Endothelial cell of umbilical vein (primary cell): ENCODE results near the gene SENP8. TPM values are rescaled to one million over a fixed set of nuclear protein-coding genes. Genes with fewer than 3 reads are reported as not detected.

Source experiments
- BruUV-seq: library from RNA; stranded (reverse); fragments of 400-500 nt; replicated peaks from 2 replicates; lab custom pipeline; 2021; lab: Mats Ljungman, UMichigan
- CTCF ChIA-PET: fragments of 300-600, 350-600 bp; sonication (Branson Sonifier 250); formaldehyde crosslinking; loops from one replicate; lab custom pipeline; 2021; ENCODE audit warnings: antibody characterized with exemption, inconsistent platforms; lab: Charles Lee
- POLR2A ChIA-PET: fragments of 300-600, 350-600 bp; sonication (Branson Sonifier 250); formaldehyde crosslinking; loops from one replicate; lab custom pipeline; 2021; ENCODE audit warnings: antibody characterized with exemption, inconsistent platforms; lab: Charles Lee
- DNase-seq: peaks from one replicate; pipeline ENCODE4 v3.0.0-alpha.2; 2011; ENCODE audit warnings: low read depth, low spot score
- FAIRE-seq: peaks from 2 replicates; lab custom pipeline; 2011; peaks lifted over from hg19 to GRCh38; lab: Jason Lieb, UNC
- H2AFZ ChIP-seq: 2 replicates; pipeline ENCODE4 v1.6.0; 2012; ENCODE audit warnings: low read depth, low read length, control low read depth, inconsistent platforms
- H3K27ac ChIP-seq: 2 replicates; pipeline ENCODE4 v1.5.1; 2011; ENCODE audit warnings: low read depth, mild to moderate bottlenecking, control low read depth, low read length, moderate library complexity; ENCODE audit not compliant: insufficient read depth
- H3K27me3 ChIP-seq, 2 experiments: 2 replicates each; pipeline versions ENCODE4 v1.6.0 to v1.6.1; 2011; ENCODE audit warnings: low read length in 2 of 2, mixed read lengths in 1 of 2; ENCODE audit not compliant: control insufficient read depth in 2 of 2, insufficient read depth in 2 of 2
- H3K36me3 ChIP-seq, 2 experiments: 2 replicates in 1 of 2; 3 replicates in 1 of 2; pipeline ENCODE4 v1.5.1; 2011; ENCODE audit warnings: low read length in 2 of 2, mild to moderate bottlenecking in 1 of 2, moderate library complexity in 1 of 2; ENCODE audit not compliant: control insufficient read depth in 2 of 2, insufficient read depth in 2 of 2; ENCODE audit errors: extremely low read depth in 1 of 2
- H3K4me1 ChIP-seq: 3 replicates; pipeline ENCODE4 v1.5.1; 2011; ENCODE audit warnings: mild to moderate bottlenecking, low read length; ENCODE audit not compliant: control insufficient read depth, insufficient read depth; ENCODE audit errors: extremely low read depth
- H3K4me2 ChIP-seq: 2 replicates; pipeline ENCODE4 v1.6.1; 2011; ENCODE audit warnings: low read length, control low read depth, mixed read lengths; ENCODE audit not compliant: insufficient read depth
- H3K4me3 ChIP-seq, 3 experiments: fragments of 200-600 bp in 1 of 3; sonication (generic), shearing (Covaris generic) in 1 of 3; replicated peaks in 1 of 3; 2 replicates each; pipeline ENCODE4 v1.5.1; 2011 to 2016; ENCODE audit warnings: control low read depth in 3 of 3, low read length in 3 of 3, mild to moderate bottlenecking in 2 of 3, inconsistent platforms in 1 of 3, low read depth in 1 of 3, moderate library complexity in 1 of 3; ENCODE audit not compliant: insufficient read depth in 1 of 3
- H3K79me2 ChIP-seq: 2 replicates; pipeline ENCODE4 v1.6.0; 2012; ENCODE audit warnings: low read length, inconsistent platforms; ENCODE audit not compliant: control insufficient read depth, insufficient read depth
- H3K9ac ChIP-seq: replicated peaks from 2 replicates; pipeline ENCODE3; 2011; ENCODE audit warnings: low read length, control low read depth; ENCODE audit not compliant: insufficient read depth; ENCODE audit errors: extremely low read depth
- H3K9me1 ChIP-seq: replicated peaks from 3 replicates; pipeline ENCODE4 v1.6.0; 2011; ENCODE audit warnings: mild to moderate bottlenecking, low read length; ENCODE audit not compliant: control insufficient read depth, insufficient read depth; ENCODE audit errors: extremely low read depth
- H3K9me3 ChIP-seq: replicated peaks from 2 replicates; pipeline ENCODE4 v1.5.1; 2012; ENCODE audit warnings: low read length, inconsistent platforms; ENCODE audit not compliant: control insufficient read depth, insufficient read depth
- H4K20me1 ChIP-seq: replicated peaks from 2 replicates; pipeline ENCODE3; 2011; ENCODE audit warnings: mild to moderate bottlenecking, low read length; ENCODE audit not compliant: control insufficient read depth, insufficient read depth; ENCODE audit errors: extremely low read depth
- CTCF ChIP-seq, 2 donors: IDR thresholded peaks; 1 replicate in 1 of 2; 2 replicates in 1 of 2; pipeline ENCODE4 v1.5.1; 2011; ENCODE audit warnings: low read length in 2 of 2, mild to moderate bottlenecking in 2 of 2, moderate library complexity in 2 of 2, control low read depth in 1 of 2, inconsistent platforms in 1 of 2, low read depth in 1 of 2; ENCODE audit not compliant: insufficient read depth in 1 of 2; ENCODE audit errors: extremely low read depth in 1 of 2
- EZH2 ChIP-seq: IDR thresholded peaks from 2 replicates; pipeline ENCODE4 v1.6.1; 2012; ENCODE audit warnings: borderline replicate concordance, low read depth, mild to moderate bottlenecking, moderate library complexity, low read length, inconsistent platforms; ENCODE audit not compliant: severe bottlenecking
- FOS ChIP-seq: IDR thresholded peaks from 2 replicates; pipeline ENCODE4 v1.6.1; 2011; ENCODE audit warnings: mild to moderate bottlenecking, low read length, moderate library complexity, borderline replicate concordance; ENCODE audit not compliant: insufficient read depth
- GATA2 ChIP-seq: IDR thresholded peaks from 2 replicates; pipeline ENCODE4 v1.7.0; 2011; ENCODE audit warnings: low read depth, mild to moderate bottlenecking, moderate library complexity, mixed read lengths, low read length; ENCODE audit not compliant: insufficient read length, insufficient read depth
- JUN ChIP-seq: IDR thresholded peaks from 2 replicates; pipeline ENCODE4 v1.6.1; 2011; ENCODE audit warnings: borderline replicate concordance, low read depth; ENCODE audit not compliant: insufficient read length, insufficient read depth
- MAX ChIP-seq: IDR thresholded peaks from 2 replicates; pipeline ENCODE4 v1.6.1; 2011; ENCODE audit not compliant: insufficient read depth, insufficient read length
- MYC ChIP-seq: IDR thresholded peaks from one replicate; pipeline ENCODE4 v1.6.1; 2011; ENCODE audit warnings: mild to moderate bottlenecking, low read depth, low read length
- POLR2A ChIP-seq: IDR thresholded peaks from 2 replicates; pipeline ENCODE4 v1.6.1; 2012; ENCODE audit warnings: low read depth, mild to moderate bottlenecking, control low read depth, low read length
- POLR2AphosphoS5 ChIP-seq: IDR thresholded peaks from 2 replicates; pipeline ENCODE4 v1.6.1; 2012; ENCODE audit warnings: low read depth, mild to moderate bottlenecking, control low read depth, low read length, moderate library complexity; ENCODE audit not compliant: insufficient read depth
- dilution Hi-C: fragments of 300-500 bp; cut with MboI; formaldehyde crosslinking; loops from one replicate; pipeline ENCODE4 v1.15.0; 2019; ENCODE audit warnings: low sequenced_read_pairs; ENCODE audit not compliant: extremely low pct_ligation_motif_present
- intact Hi-C: fragments of 100-400 bp; cut with micrococcal nuclease; formaldehyde crosslinking; loops from one replicate; pipeline ENCODE4 v1.10.0; 2022
- polyA plus RNA-seq, 4 experiments: library from polyadenylated mRNA; depleted of rRNA in 3 of 4; stranded (reverse) in 3 of 4; unstranded in 1 of 4; fragments of >200 nt; gene quantifications; 2 replicates each; pipeline versions ENCODE4 v1.2.1 to v1.2.3, GENCODE V29; 2011 to 2012; ENCODE audit warnings: missing spikeins in 1 of 4
- total RNA-seq: library from RNA; stranded (reverse); gene quantifications from 2 replicates; pipeline ENCODE4 v1.2.3, GENCODE V29; 2021

Gene SENP8
- total and polyA plus RNA-seq, 2 donors (not counting 3 experiments of a cell fraction or from before 2014, with no cell fraction given), result 0.91 to 1.3 TPM

- Histone ChIP-seq H3K4me2 (no peak overlapping the region), H3K27ac (no peak overlapping the region), H3K36me3 (no peaks in the 10 kb centered on the region), H4K20me1 (no peaks in the 10 kb centered on the region), H3K4me1 (peaks cover 3% of the 10 kb centered on the region), H3K9ac (no peak overlapping the region), H3K9me1 (no peaks in the 10 kb centered on the region), H3K79me2 (no peaks in the 10 kb centered on the region), H2AFZ (no peak overlapping the region), H3K9me3 (no peaks in the 10 kb centered on the region), H3K27me3 (no peaks in the 10 kb centered on the region), H3K4me3 (no peak overlapping the region)
- FAIRE-seq (no peak), DNase-seq (no peak)
- TF ChIP-seq MAX, result no peak
- no peak for TF ChIP-seq EZH2
- no peak for TF ChIP-seq GATA2
- no peak for TF ChIP-seq JUN
- no peak for TF ChIP-seq FOS
- no peak for TF ChIP-seq POLR2AphosphoS5
- TF ChIP-seq MYC, result no peak
- ChIA-PET CTCF (interaction anchor here (0.8 to 2.9 kb wide), 4 partner anchors 26 to 383 kb away, joined by 3 to 10 read pairs (median 3); no protein-coding TSS in a partner anchor), POLR2A (no interaction called here)
- intact Hi-C loops (no loop called here), dilution Hi-C loops (no loop called here)
- no TSS peak for BruUV-seq
These were observed 9.6 kb downstream of the SENP8 start for GRCh38 chr15:72127724-72128322.

- TF ChIP-seq GATA2 (no peak), JUN (no peak), POLR2A (no peak), EZH2 (no peak), MYC (no peak), MAX (no peak), CTCF (IDR thresholded peaks at IDR 0.05; ENCODE audit: extremely low read depth in 1 of 2, insufficient read depth in 1 of 2, low read depth in 1 of 2, low read length in 2 of 2) (no peak), POLR2AphosphoS5 (no peak), FOS (no peak)
- Histone ChIP-seq H3K4me3 (no peak overlapping the region), H3K27me3 (no peaks in the 10 kb centered on the region), H3K27ac (no peak overlapping the region), H2AFZ (no peak overlapping the region), H3K4me1 (peaks cover 3% of the 10 kb centered on the region), H4K20me1 (no peaks in the 10 kb centered on the region), H3K9me1 (no peaks in the 10 kb centered on the region), H3K4me2 (no peak overlapping the region), H3K9ac (no peak overlapping the region), H3K79me2 (no peaks in the 10 kb centered on the region), H3K36me3 (no peaks in the 10 kb centered on the region), H3K9me3 (no peaks in the 10 kb centered on the region)
- no TSS peak for BruUV-seq
- no peak for DNase-seq
- FAIRE-seq, result no peak
- dilution Hi-C loops, result no loop called here
- POLR2A ChIA-PET, result no interaction called here
- CTCF ChIA-PET, result interaction anchor here (1.1 to 2.9 kb wide), 2 partner anchors 28 to 302 kb away, joined by 3 to 10 read pairs; no protein-coding TSS in a partner anchor
- intact Hi-C loops, result no loop called here
These were observed 10.2 kb downstream of the SENP8 start for GRCh38 chr15:72128359-72128758.
